Islet of Langerhans (tissue), 1 donor: Measurements from ENCODE around the gene MESP2.
"Not testable (repeated sequence)": the region's sequence is repeated elsewhere in the genome, so short reads cannot be mapped to it uniquely, and the experiment has no call there.

Source experiments
- FAIRE-seq: peaks from one replicate; lab custom pipeline; 2011; peaks lifted over from hg19 to GRCh38; lab: Jason Lieb, UNC

MESP2 gene

DNA sequence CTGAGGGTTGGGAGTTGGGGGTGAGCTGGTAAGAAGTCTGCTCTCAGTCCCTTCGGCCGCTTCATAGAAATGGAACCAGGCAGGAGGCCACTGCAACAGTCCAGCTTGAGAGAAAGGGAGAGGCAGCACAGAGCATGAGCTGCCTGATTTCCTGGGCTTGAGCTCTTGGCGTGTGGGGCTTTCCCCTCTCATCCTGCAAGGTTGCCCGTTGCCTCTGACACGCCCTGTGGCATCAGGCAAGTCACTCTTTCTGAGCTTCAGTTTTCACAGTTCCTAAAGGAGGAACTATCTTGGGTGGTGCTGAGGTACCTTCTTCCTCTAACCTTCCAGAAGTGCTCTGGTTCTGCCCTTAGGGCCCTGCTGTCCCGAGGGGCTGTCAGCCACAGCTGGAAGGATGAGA lies 4.9 kb downstream of the MESP2 start:
- FAIRE-seq: no peak

DNA sequence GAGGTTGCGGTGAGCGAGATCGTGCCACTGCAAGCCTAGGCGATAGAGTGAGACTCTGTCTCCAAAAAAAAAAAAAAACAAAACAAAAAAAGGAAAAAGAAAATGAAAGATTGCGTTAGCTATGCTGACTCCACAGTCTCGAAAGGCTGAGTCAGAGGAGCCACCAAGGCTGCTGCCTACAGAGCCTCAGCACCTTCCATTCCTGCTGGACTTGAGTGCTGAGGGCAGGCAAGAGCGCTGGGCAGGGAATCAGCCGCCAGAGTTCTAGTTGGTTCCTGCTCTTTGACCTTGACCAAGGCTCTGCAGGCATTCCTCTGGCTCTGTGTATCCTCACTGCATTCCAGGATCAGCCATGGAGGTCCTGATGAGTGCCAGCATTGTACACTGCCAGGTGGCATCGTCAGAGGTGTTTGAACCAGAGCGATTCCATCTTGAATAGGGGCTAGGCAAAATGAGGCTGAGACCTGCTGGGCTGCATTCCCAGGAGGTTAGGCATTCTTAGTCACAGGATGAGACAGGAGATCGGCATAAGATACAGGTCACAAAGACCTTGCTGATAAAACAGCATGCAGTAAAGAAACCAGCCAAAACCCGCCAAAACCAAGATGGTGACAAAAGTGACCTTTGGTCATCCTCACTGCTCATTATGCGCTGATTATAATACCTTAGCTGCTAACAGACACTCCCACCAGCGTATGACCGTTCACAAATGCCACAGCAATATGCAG lies 5.9 kb downstream of the MESP2 start:
- FAIRE-seq: no peak

DNA sequence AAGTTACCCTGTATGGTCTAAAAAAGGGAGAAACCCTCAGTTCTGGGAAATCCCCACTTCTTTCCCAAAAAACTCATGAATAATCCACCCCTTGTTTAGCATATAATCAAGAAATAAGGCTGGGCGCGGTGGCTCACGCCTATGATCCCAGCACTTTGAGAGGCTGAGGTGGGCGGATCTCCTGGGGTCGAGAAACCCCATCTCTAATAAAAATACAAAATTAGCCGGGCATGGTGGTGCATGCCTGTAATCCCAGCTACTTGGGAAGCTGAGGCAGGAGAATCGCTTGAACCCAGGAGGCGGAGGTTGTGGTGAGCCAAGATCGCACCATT lies 6.5 kb downstream of the MESP2 start:
- not testable (repeated sequence) for FAIRE-seq

DNA sequence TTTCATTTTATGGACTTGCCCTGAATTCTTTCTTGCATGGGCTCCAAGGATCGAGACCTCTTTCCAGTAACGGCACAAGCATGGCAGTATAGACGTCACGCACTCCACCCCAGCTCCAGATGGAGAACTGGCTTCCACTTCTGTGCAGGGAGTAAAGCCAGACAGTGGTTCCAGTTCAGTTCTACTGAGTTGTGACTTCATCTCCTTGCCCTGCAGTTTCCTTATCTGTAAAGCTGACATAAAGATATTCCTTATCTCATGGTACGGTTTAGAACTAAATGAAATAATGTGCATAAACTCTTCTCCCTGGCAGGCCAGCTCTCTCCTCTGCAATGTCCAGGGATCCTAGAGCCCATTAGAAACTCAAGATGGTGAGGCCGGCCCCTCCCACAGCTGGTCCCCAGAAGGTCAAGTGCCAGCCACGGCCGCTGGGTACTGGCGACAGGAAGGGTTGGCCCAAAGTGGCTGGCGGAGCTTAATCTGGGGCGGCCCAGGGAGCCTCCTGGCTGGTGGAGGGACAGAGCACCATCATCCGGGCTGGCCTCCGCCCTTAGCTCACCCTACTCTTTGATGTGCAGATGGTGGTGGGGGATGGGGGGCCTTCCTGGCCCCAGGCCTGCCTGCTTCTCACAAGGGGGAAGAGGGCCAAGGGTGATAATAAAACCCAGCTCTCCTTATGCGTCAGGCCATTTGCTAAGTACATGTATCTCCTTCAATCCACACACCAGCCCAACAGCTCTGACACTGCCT lies 7.2 kb downstream of the MESP2 start:
- FAIRE-seq: no peak

DNA sequence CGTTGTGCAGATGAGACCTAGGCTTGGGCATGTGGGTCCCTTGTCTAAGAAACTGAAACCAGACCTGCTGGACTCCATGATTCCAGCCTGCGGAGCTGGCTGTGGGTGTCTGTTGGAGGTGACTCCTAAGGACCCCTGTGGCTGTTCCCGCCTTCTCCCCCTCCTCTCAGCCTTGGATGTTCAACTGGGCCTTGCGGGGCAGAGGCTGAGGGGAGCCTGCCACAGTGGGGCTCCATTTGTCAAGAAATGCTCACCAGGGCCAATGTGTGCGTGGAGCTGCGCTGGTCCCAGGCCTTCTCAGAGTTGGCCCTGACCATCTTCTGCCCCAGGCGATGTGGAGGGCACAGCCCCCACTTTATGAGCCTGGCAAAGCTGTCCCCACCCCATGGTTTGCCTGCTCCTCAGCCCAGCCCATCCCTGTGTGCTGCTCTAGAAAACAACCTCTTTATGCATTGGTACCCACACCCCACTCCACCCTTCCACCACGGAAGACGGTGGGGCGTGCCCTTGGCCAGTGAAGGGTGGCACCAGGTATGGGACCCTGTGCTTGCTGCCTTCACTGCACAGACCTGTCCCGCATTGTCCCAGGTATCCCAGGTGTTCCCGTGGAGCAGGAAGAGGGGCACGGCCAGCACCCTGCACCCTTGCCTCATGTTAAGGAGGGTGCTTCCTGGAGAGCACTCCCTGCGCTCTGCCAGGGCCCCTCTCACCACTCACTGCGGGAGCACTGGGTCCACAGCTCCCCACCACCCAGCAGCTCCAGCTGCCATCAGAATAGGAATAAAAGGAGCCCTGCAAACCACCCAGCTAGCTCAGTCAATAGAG lies 7.9 kb downstream of the MESP2 start:
- FAIRE-seq: no peak

DNA sequence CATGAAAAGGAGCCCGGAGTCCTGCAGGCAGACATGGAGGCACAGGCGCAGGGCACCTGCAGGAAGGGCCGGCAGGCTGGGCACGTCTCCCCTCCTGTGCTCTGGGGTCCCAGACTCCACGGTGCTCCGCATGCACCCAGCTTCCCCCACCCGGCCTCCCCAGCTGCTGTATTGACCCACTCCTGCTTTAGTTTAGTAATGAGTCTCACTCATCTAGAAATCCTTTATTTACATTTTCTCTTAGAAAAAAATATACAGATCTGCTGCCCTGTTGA lies 8.5 kb downstream of the MESP2 start:
- no peak for FAIRE-seq

DNA sequence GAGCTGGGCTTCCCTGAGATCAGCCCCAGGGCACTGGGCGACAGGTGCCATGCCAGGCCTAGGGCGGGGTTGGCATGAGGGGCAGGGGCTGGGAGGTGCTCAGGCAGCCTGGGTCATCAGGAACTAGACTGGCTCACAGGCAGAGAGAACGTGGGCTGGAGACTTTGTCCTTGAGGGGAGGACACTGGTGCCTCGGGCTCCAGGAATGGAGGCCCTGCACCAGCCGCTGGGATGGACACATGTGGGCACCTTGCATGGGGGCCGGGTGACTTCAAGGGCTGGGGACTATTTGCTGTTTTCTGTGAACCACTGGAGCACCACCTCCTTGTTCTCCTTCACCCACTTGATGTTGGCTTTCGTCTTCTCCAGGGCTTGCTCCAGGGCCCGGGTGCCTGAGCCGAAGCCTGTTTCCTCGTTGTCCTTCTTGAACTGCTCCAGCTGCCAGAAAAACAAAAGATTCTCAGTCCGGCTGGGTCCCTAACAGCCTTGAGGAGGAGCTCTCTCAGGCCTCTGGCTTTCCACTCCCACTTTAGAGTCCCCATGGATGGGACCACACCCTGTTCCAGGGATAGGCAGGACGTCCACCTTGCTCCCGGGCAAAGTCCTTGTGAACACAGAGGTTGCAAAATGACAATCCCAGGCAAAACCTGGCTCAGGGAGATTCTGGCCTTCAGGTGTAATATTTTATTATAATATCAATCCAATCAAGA lies 9.1 kb downstream of the MESP2 start:
- FAIRE-seq: no peak

DNA sequence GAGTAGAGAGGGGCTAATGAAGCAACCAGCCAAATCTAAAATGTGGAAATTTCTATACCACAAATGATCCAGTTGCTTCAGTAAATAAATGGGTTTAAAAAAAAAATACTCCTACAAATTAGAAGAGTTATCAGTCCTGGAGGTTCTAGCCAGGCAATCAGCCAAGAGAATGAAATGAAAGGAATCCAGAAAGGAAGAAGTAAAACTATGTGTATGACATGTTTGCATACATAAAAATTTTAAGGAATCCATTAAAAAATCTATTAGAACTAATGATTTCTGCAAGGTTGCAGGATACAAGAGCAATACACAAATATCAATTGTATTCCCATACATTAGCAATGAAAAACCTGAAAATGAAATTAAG lies 9.6 kb downstream of the MESP2 start:
- FAIRE-seq: no peak

DNA sequence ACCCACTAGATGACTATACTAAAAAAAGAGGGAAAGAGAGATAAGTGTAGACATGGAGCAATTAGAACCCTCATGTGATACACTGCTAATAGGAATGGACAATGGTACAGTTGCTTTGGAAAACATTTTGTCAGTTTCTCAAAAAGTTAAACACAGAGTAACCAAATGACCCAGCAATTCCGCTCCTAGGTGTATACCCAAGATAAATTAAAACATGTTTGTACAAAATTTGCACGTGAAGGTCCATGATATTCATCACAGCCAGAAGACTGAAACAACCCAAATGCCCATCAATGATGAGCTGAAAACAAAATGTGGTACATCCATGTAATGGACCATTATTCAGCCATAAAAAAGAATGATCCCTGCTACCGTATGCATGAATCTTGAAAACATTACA lies 11.8 kb downstream of the MESP2 start:
- no peak for FAIRE-seq

DNA sequence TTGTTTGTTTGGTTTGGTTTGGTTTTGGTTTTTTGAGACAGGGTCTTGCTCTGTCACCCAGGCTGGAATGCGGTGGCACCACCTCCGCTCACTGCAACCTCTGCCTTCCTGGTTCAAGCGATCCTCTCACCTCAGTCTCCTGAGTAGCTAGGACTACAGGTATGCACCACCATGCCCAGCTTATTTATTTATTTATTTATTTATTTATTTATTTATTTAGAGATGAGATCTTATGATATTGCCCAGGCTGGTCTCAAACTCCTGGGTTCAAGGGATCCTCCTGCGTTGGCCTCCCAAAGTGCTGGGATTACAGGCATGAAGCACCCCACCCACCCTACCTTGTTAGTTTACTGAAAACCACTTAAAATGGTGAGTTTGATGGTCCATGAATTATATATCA lies 12.5 kb downstream of the MESP2 start:
- not testable (repeated sequence) for FAIRE-seq

DNA sequence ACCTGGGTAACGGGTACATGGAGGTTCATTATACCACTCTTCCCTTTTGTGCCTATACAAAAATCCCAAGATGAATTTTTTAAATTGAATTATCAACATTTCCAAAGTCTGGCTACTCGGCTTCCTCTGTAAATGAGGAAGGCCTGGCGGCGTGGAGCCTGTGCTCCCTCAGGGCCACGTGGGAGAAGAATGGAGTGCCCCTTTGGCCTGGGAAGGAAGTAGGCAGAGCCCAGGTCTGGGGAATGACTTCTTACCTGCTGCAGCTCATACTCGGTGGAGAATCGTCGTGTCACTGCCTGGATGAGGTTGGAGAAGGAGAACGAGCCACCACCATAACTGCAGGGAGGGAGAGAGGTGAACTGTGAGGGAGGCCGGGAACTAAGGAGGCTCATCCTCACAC lies 14.1 kb downstream of the MESP2 start:
- no peak for FAIRE-seq

DNA sequence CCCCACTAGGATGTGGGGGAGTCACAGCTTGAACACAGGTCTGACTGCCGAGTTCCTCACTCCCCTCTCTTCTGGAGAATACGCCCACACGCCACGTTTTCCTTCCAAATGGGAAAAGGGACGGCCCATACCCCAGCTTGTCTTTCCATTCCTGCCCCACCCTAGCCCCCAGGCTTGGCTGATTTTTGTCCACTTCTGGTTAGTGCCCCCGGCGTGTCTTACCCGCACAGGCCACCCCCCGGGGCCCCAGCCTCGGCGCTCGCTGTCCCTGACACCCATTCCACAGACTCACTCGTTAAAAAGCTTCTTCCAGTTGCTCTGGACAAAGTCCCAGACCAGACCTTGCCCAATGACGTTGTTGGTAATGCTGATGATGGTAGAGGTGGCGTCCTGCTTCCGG lies 14.5 kb downstream of the MESP2 start:
- no peak for FAIRE-seq

DNA sequence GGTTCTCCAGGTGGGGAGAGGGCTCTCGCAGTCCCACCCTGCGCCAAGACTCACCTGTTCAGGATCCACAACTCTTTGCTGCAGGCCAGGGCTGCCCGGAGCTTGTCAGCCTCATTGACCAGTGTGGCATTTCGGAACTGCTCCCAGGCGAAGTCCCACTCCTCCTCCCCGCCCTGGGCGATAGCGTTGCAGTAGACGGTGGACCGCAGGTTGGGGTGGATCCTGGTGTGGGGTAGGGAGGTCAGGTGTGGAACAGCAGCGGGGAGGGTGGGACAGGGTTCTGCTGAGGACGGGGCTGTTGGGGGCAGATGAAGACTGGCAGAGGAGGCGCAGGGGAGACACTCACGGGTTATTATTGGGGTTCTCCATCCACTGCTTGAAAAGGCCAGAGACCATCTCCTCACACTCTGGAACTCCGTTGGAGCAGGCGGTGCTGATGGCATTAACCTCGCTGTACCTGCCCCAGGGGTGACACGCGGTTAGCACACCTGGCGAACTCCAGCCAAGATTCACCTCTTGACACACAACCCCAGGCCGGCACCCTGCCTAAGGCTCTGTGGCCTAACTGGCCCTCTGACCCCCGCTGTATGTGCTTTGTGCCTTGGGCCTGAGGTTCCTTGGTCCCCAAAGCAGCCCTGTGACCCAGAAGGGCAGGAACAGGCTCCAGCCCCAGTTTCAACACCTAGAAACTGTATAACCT lies 16.1 kb downstream of the MESP2 start:
- no peak for FAIRE-seq

DNA sequence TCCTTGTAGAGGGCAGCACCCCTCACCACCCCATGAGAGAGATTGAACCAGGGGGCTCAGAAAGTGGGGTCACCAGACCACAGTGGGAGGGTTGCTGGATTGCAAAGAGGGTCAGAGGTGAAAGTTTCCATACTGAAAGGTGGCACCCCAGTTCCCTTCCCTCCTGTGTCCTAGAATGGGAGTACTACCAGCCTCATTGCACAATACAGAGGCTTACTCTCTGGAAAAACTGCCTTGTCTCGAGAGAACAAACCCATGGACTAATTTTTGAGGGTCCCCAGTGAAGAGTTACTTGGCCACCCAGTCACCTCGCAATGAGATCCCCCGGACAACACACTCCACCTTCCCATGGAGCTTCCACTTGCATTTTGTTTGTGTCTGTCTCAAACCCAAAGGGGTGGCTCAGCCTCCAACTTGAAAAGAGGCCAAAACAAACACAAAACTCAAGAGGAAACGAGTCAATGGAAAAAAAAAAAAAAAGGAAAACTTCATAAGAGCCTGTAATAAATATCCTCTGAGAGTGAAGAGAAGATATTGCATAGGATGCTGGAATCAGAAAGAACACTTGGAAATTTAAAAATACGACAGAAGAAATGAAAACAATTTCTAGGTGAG lies 18.6 kb downstream of the MESP2 start:
- FAIRE-seq: no peak

DNA sequence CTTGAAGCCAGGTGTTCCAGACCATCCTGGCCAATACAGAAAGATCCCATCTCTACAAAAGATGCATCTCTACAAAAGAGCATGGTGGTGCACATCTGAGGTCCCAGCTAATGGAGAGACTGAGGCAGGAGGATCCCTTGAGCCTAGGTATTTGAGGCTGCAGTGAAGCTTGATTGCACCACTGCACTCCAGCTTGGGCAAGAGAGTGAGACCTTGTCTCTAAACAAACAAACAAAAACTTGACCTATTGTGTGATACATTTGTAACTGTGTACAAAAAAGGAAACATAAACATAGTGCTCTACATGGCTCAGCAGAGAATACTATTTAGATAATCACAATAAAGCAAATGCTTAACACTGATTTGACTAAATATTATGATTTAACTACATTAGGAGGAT lies 19.9 kb downstream of the MESP2 start:
- no peak for FAIRE-seq

DNA sequence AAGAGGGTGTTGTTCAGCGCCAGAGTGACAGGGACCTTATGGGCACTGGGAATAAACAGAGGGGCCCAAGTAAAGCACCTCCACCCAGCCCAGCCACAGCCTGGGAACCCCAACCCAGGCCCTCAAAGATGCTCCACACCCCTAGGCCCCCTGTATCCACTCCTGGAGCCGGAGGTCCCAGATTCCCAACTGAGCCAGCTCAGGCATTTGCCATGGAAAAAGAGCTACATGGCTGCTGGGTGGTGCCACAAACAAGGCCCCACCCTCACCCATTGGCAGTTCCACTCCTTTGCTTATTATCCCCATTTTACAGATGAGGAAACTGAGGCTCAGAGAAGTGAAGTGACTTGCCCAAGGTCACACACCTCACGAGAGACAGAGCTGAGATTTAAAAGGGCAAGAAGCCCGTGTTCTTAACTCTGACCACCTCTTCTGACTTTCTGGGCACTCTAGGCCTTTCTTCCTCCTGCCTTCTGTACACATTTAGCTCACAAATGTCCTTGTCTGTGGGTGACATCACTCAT lies 21.6 kb downstream of the MESP2 start:
- FAIRE-seq: no peak

DNA sequence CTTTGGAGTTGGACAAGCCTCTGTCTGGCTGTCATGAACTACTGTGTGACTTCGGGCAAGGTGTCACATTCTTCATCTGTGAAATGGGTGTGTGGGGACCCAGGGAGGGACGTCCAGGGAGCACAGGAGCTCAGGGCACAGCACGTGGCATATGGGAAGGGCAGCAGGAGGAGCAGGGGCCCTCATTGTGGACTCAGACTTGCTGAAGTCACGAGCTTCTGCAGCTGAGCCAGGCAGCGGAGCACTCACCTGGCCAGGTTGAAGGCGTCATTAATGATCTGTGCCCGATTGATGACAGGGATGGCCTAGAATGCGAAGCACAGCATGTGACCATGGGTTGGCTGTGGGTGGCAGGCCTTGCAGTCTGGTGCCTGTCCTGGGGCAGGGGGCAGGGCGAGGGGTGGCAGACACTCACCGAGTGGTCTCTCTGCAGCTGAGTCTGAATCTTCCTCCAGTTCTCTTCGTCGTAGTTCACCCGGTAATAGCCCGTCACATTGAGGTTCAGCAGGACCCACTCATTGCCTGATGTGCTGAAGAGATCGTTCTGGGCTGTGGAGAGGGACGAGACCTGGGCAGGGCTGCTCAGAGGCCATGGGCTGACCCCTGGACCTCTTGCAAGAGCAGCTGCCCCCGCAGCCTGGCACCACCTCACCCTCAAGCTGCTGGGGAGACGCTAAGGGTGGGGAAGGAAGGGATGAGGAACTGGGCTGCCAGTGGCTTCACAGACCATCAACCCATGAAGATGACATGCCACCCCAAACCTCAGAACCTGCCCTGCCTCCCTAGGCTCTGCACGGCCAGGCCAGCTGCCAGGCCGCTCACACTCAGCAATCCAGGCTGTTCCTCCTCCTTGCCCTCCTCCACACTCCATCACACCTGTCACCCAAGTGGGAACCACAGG lies 23.1 kb downstream of the MESP2 start:
- no peak for FAIRE-seq

DNA sequence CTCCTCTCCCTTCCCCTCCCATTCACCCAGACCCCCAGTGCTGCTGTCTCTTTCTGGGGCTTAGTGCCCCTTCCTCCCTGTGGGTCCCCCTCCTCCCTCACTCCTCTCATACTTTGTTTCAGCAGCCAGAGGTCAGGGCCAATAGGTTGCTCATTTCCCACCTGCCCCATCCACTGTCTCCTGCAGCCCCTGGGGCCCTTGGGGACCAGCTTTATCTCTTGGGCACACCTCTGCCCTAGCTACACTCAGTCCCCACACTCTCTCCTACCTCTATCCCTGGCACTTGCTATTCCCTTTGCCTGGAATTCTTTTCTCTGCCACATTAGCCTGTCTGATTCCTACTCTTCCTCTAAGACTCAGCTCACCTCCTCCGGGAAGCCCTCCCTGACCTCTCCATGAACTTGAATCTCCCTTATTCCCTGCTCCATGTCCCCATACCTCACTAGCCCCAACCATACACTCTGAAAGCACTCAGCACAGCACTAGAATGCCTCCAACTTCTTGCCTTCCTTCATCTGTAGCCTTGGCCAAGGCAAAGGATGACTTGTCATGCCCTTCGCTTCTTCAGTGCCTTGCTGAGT lies 23.9 kb downstream of the MESP2 start:
- FAIRE-seq: no peak

DNA sequence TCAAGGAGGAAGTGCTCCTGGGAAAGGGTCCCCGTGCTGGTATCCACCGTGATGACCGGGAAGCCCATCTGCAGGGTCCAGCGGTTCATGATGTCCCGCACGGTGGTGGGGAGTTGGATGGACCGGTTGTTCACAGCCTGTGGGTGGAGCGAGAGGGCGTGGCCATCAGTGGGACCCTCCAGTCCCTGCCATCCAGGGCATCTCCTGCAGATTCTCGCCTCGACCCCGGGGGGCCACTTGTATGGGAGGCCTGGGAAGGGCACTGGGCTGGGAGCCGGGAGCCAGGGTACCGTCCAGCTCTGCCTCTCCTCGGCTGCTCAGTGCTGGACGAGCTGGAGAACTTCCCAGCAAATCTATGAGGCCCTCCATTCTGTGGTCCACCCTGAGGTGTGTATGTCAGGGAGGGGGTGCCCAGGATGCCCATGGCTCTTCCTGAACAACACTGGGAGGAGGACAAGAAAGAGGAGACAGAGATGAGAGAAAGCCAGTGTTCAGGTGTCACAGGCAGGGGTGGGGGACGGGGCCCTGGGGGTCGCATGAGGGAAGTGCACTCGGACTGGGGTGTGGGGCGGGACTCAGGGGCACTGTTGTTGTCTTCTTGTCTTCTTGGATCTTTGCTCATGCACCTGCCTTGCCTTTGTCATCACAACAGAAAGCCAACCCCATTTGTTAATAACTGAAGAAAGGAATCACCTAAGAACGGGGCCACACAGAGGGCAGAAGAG lies 25.5 kb downstream of the MESP2 start:
- FAIRE-seq: no peak
